Vagina (tissue), 2 donors: ENCODE results near the gene NUDT15. TPM values are rescaled to one million over a fixed set of nuclear protein-coding genes. Genes with fewer than 3 reads are reported as not detected.
A peak's percentile ranks its signal among the peaks of the same experiment; 100 is the strongest.

Source experiments
- DNase-seq, 2 donors: peaks; one replicate each; pipeline ENCODE4 v3.0.0-alpha.2; 2017; ENCODE audit errors: extremely low spot score in 2 of 2
- H3K27ac ChIP-seq: fragments of 200-600 bp; sonication (generic); one replicate; pipeline ENCODE4 v1.5.1; 2019
- H3K27me3 ChIP-seq: fragments of 200-600 bp; sonication (generic); one replicate; pipeline ENCODE4 v1.5.1; 2019
- H3K36me3 ChIP-seq, 2 donors: fragments of 200-600 bp; sonication (generic); one replicate each; pipeline ENCODE4 v1.5.1; 2017 to 2019
- H3K4me1 ChIP-seq: fragments of 200-600 bp; sonication (generic); one replicate; pipeline ENCODE4 v1.5.1; 2019
- H3K4me3 ChIP-seq, 2 donors: fragments of 200-600 bp; sonication (generic); 1 replicate in 1 of 2; 2 replicates in 1 of 2; pipeline ENCODE4 v1.5.1; 2016 to 2019
- H3K9me3 ChIP-seq: fragments of 200-600 bp; sonication (generic); one replicate; pipeline ENCODE4 v1.5.1; 2019
- POLR2A ChIP-seq, 2 donors: fragments of 450-650 bp; IDR thresholded peaks; one replicate each; pipeline ENCODE4 v1.6.1; 2017; ENCODE audit warnings: antibody characterized with exemption in 2 of 2, mild to moderate bottlenecking in 2 of 2, moderate library complexity in 2 of 2
- POLR2AphosphoS5 ChIP-seq, 2 donors: sonication (generic); formaldehyde crosslinking; IDR thresholded peaks; one replicate each; pipeline ENCODE4 v1.9.0; 2017; ENCODE audit warnings: antibody characterized with exemption in 2 of 2, mild to moderate bottlenecking in 2 of 2, low read depth in 1 of 2; ENCODE audit not compliant: insufficient read depth in 1 of 2
- intact Hi-C: fragments of 100-400 bp; cut with DNase I; formaldehyde crosslinking; loops from one replicate; pipeline ENCODE4 v1.15.1; 2023
- total RNA-seq: library from RNA; depleted of rRNA; stranded (reverse); fragments of >200 nt; gene quantifications from one replicate; pipeline ENCODE4 v1.2.3, GENCODE V29; 2016
- TF ChIP-seq, protein P1 (sequence below), 3 experiments: fragments of 450-650 bp in 2 of 3; fragments of 200-600 bp in 1 of 3; sonication (generic) in 1 of 3; IDR thresholded peaks; one replicate each; pipeline ENCODE4 v1.5.1; 2017 to 2019; ENCODE audit warnings: antibody characterized with exemption in 3 of 3, mild to moderate bottlenecking in 2 of 3, moderate library complexity in 2 of 3

NUDT15 gene
- total RNA-seq, 1 donor from 2014 or later: 9.3 TPM

DNA sequence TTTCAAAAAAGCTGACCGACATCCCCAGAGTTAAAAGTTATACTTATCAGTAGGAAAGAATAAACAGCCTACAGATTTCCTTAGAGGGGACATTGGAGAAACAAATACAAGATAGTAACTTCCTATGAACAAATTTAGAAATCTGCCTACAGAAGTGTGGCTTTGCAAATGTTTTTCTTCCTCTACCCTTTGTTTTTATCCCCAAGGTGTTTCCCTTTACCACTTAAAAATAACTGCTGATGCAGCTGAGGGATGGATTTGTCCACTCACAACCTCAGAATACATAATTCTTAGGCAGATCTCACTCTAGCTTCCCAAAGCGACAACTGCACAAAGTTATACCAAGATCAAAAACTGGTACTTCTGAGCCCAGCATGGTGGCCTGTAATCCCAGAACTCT lies 36.5 kb downstream of the NUDT15 start:
- H3K27ac ChIP-seq: no peak overlapping the region
- intact Hi-C loops: no loop called here
- H3K4me3 ChIP-seq: no peak overlapping the region
- DNase-seq: no peak
- no peaks in the 10 kb centered on the region for H3K4me1 ChIP-seq
- peaks cover 0 to 83% of the 10 kb centered on the region in 2 donors for H3K36me3 ChIP-seq
- no peaks in the 10 kb centered on the region for H3K27me3 ChIP-seq
- H3K9me3 ChIP-seq: peaks cover 16% of the 10 kb centered on the region
- TF ChIP-seq POLR2AphosphoS5 (IDR thresholded peaks at IDR 0.05; ENCODE audit: insufficient read depth in 1 of 2, low read depth in 1 of 2) (no peak), POLR2A (IDR thresholded peaks at IDR 0.05) (no peak)
- TF ChIP-seq, protein P1, sequence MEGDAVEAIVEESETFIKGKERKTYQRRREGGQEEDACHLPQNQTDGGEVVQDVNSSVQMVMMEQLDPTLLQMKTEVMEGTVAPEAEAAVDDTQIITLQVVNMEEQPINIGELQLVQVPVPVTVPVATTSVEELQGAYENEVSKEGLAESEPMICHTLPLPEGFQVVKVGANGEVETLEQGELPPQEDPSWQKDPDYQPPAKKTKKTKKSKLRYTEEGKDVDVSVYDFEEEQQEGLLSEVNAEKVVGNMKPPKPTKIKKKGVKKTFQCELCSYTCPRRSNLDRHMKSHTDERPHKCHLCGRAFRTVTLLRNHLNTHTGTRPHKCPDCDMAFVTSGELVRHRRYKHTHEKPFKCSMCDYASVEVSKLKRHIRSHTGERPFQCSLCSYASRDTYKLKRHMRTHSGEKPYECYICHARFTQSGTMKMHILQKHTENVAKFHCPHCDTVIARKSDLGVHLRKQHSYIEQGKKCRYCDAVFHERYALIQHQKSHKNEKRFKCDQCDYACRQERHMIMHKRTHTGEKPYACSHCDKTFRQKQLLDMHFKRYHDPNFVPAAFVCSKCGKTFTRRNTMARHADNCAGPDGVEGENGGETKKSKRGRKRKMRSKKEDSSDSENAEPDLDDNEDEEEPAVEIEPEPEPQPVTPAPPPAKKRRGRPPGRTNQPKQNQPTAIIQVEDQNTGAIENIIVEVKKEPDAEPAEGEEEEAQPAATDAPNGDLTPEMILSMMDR (IDR thresholded peaks at IDR 0.05): no peak

DNA sequence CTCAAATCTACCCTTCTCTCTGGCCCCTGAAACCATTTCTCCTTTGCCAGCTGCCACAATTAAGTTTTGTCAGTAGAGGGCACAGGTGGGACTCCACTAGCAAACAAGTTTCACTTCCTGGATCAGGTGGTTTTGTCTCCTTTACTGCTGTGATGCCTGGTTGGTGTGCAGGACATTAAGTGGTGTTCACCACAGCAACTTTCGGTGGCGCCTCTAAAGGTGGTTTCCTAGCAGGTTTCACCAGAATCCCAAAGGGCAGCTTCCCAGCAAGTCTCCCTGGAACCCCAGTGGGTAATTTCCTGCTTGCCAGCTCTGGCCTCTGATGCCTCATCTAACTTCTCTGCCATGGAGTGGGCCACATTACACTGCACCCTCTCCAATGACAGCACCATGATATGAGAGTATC lies 40.7 kb downstream of the NUDT15 start:
- Histone ChIP-seq H3K27ac (no peak overlapping the region), H3K36me3 (peaks cover 0 to 73% of the 10 kb centered on the region in 2 donors)

DNA sequence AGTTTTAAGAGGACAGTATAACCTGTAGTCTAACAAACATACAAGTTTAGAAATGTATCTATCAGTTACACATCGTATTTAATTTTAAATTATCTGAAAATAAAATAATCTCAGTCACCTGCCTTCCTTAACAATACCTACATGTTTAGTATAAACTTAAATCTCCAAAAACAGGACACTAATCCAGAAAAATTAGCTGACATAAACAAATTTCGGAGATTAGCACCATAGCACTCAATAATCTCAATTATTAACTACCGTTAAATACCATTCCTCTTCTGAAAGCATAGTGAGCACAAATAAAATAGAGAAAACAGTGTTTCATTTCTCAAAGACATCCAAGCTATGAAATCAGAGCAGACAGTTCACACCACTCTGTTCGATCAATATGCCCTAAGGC lies 44.2 kb downstream of the NUDT15 start:
- Histone ChIP-seq H3K9me3 (no peaks in the 10 kb centered on the region), H3K4me1 (no peaks in the 10 kb centered on the region), H3K27me3 (no peaks in the 10 kb centered on the region), H3K36me3 (peaks cover 0 to 67% of the 10 kb centered on the region in 2 donors), H3K4me3 (no peak overlapping the region), H3K27ac (no peak overlapping the region)
- TF ChIP-seq POLR2AphosphoS5 (IDR thresholded peaks at IDR 0.05; ENCODE audit: insufficient read depth in 1 of 2, low read depth in 1 of 2) (no peak), POLR2A (IDR thresholded peaks at IDR 0.05) (no peak)
- TF ChIP-seq, protein P1 (IDR thresholded peaks at IDR 0.05): no peak
- intact Hi-C loops: no loop called here
- DNase-seq: no peak

More for the DNA sequence above, 40.7 kb downstream of the NUDT15 start:
- Histone ChIP-seq H3K4me3 (no peak overlapping the region), H3K9me3 (no peaks in the 10 kb centered on the region), H3K4me1 (no peaks in the 10 kb centered on the region), H3K27me3 (no peaks in the 10 kb centered on the region)
- TF ChIP-seq, protein P1 (IDR thresholded peaks at IDR 0.05): no peak
- TF ChIP-seq POLR2A (IDR thresholded peaks at IDR 0.05): no peak
- TF ChIP-seq POLR2AphosphoS5 (IDR thresholded peaks at IDR 0.05; ENCODE audit: insufficient read depth in 1 of 2, low read depth in 1 of 2): no peak
- no peak for DNase-seq
- intact Hi-C loops: no loop called here

DNA sequence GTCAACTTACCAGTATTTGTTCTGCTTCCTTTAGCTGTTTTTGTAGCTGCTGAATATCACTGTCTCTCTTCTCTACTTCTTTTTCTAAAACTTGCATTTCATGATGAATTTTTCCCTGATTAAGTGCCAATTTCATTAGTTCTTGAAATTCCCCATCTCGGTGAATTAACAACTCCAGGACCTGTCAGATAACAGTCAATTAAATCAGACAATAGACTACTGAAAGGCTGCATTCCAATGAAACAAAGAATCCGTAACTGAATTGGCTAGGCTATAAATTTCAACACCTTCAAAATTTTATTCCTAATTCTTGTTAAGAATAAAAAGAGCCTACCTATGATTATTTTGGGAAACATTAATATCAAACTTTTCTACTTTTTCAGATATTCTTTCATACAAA lies 48.7 kb downstream of the NUDT15 start:
- H3K36me3 ChIP-seq: peaks cover 0 to 36% of the 10 kb centered on the region in 2 donors
- intact Hi-C loops: no loop called here
- DNase-seq: no peak
- H3K27me3 ChIP-seq: no peaks in the 10 kb centered on the region
- peaks cover 32% of the 10 kb centered on the region for H3K4me1 ChIP-seq
- H3K4me3 ChIP-seq: no peak overlapping the region
- no peaks in the 10 kb centered on the region for H3K9me3 ChIP-seq
- no peak for TF ChIP-seq POLR2A (IDR thresholded peaks at IDR 0.05)
- no peak for TF ChIP-seq POLR2AphosphoS5 (IDR thresholded peaks at IDR 0.05; ENCODE audit: insufficient read depth in 1 of 2, low read depth in 1 of 2)
- TF ChIP-seq, protein P1 (IDR thresholded peaks at IDR 0.05): no peak
- H3K27ac ChIP-seq: no peak overlapping the region

DNA sequence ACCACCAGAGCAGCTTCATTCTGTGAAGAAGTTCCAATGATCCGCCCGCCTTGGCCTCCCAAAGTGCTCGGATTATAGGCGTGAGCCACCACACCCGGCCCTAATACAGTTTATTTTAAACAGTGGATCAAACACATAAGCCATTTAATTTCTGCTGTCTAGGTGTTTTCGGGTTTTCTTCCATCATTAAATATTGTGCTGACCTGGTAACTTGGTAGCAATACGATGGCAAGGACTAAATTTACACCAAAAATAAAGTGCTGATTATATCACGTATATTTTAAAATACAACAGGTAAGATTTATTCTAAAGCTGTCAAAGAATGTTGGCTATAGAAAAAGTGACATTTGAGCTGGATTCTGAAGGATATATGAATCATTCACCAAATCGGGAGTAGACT lies 56.1 kb downstream of the NUDT15 start:
- intact Hi-C loops: loop anchor here (10.0 kb wide), 1 partner anchor 211 kb away; the partner anchor contains the start of gene RB1
- H3K27me3 ChIP-seq: no peaks in the 10 kb centered on the region
- no peak for DNase-seq
- H3K9me3 ChIP-seq: no peaks in the 10 kb centered on the region
- H3K27ac ChIP-seq: no peak overlapping the region
- H3K4me1 ChIP-seq: peaks cover 52% of the 10 kb centered on the region
- peak overlapping the region; percentile 72 to 98 for H3K4me3 ChIP-seq
- no peaks in the 10 kb centered on the region for H3K36me3 ChIP-seq
- TF ChIP-seq POLR2AphosphoS5 (IDR thresholded peaks at IDR 0.05; ENCODE audit: insufficient read depth in 1 of 2, low read depth in 1 of 2): no peak
- no peak for TF ChIP-seq POLR2A (IDR thresholded peaks at IDR 0.05)
- TF ChIP-seq, protein P1 (IDR thresholded peaks at IDR 0.05): no peak
